HEK293T (cell line): ENCODE data around the gene MEA1.

Experiments
- ARNT ChIP-seq: fragments of 450-650 bp; IDR thresholded peaks from 2 replicates; pipeline ENCODE4 v1.6.1; 2017; ENCODE audit warnings: mild to moderate bottlenecking
- BHLHE40 ChIP-seq: fragments of 450-650 bp; IDR thresholded peaks from 2 replicates; pipeline ENCODE4 v1.6.1; 2016; ENCODE audit warnings: mild to moderate bottlenecking, moderate library complexity, borderline replicate concordance
- ELF4 ChIP-seq: fragments of 450-650 bp; IDR thresholded peaks from 2 replicates; pipeline ENCODE4 v1.6.1; 2017; ENCODE audit warnings: antibody characterized with exemption
- FOXK2 ChIP-seq: fragments of 450-650 bp; IDR thresholded peaks from 2 replicates; pipeline ENCODE4 v1.6.1; 2016; ENCODE audit warnings: mild to moderate bottlenecking
- FOXM1 ChIP-seq: fragments of 450-650 bp; IDR thresholded peaks from 2 replicates; pipeline ENCODE4 v1.6.1; 2017; ENCODE audit warnings: mild to moderate bottlenecking, borderline replicate concordance
- HDGF ChIP-seq: fragments of 450-650 bp; IDR thresholded peaks from 2 replicates; pipeline ENCODE4 v1.6.1; 2017; ENCODE audit warnings: antibody characterized with exemption, borderline replicate concordance
- L3MBTL2 ChIP-seq: fragments of 450-650 bp; conservative IDR thresholded peaks from 2 replicates; pipeline ENCODE4 v1.6.1; 2016; ENCODE audit warnings: mild to moderate bottlenecking
- NFRKB ChIP-seq: fragments of 450-650 bp; IDR thresholded peaks from 2 replicates; pipeline ENCODE4 v1.6.1; 2016; ENCODE audit warnings: mild to moderate bottlenecking, moderate library complexity
- SP1 ChIP-seq: fragments of 450-650 bp; IDR thresholded peaks from 2 replicates; pipeline ENCODE4 v1.6.1; 2017
- SUZ12 ChIP-seq: fragments of 450-650 bp; IDR thresholded peaks from 2 replicates; pipeline ENCODE4 v1.6.1; 2016; ENCODE audit warnings: mild to moderate bottlenecking
- ZNF384 ChIP-seq: fragments of 450-650 bp; IDR thresholded peaks from 2 replicates; pipeline ENCODE4 v1.6.1; 2016
- TF ChIP-seq, protein P1 (sequence below): fragments of 450-650 bp; IDR thresholded peaks from 2 replicates; pipeline ENCODE4 v1.6.1; 2016

DNA sequence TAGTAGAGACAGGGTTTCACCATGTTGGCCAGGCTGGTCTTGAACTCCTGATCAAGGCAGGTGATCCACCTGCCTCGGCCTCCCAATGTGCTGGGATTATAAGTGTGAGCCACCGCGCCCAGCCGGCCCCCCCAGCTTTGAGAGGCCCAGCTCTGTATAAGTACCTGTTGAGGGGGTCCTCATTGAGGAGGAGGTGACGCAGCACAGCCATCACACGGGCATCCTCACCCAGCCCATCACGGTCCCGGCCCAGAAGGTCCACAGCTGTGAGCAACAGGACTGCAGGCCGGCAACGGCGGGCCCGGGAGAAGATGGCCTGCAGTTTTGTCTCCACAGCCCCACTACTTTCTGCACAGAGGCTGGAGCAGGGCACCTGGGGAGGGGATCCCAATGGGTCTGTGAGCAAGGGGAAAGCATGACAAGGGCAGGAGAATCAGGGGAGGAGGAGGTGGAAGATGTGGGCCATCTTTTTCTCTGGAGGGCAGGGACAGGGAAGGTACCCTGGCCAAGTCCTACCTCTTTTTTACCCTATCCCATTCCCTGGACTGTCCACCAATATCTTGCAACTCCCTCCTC is 45.5 kb downstream of the MEA1 start:
- TF ChIP-seq, protein P1, sequence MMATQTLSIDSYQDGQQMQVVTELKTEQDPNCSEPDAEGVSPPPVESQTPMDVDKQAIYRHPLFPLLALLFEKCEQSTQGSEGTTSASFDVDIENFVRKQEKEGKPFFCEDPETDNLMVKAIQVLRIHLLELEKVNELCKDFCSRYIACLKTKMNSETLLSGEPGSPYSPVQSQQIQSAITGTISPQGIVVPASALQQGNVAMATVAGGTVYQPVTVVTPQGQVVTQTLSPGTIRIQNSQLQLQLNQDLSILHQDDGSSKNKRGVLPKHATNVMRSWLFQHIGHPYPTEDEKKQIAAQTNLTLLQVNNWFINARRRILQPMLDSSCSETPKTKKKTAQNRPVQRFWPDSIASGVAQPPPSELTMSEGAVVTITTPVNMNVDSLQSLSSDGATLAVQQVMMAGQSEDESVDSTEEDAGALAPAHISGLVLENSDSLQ = no peak
- TF ChIP-seq ELF4 = no peak
- TF ChIP-seq SP1 = no peak
- no peak for TF ChIP-seq FOXK2
- no peak for TF ChIP-seq ARNT
- TF ChIP-seq BHLHE40 = no peak
- TF ChIP-seq SUZ12 = no peak
- no peak for TF ChIP-seq FOXM1
- TF ChIP-seq NFRKB = no peak
- no peak for TF ChIP-seq HDGF
- no peak for TF ChIP-seq ZNF384
- TF ChIP-seq L3MBTL2 = no peak
